Measurements from ENCODE around the gene BMS1. TPM values are rescaled to one million over a fixed set of nuclear protein-coding genes. Genes with fewer than 3 reads are reported as not detected.
"Not testable (repeated sequence)": the region's sequence is repeated elsewhere in the genome, so short reads cannot be mapped to it uniquely, and the experiment has no call there.

The BMS1 gene
- polyA plus RNA-seq, 1 donor = 14.8 TPM

DNA sequence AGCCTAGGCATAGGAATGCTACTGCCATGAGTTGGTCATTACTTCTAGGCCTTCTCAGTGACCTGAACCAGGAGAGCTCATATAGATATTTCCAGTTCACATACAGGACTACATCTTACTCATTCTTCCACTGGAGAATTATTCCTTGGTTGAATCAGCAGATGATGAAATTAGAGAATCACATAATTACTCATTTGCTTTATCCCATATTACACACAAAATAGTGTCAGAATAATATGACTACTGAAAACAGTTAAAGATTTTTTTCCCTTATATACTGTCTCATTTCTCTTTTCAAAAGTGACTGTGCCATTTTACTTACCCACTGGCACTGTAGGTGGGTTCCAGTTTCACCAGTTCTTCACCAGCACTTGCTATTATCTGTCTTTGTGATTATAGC is 18.5 kb downstream of the BMS1 start:
- DNase-seq = no peak

DNA sequence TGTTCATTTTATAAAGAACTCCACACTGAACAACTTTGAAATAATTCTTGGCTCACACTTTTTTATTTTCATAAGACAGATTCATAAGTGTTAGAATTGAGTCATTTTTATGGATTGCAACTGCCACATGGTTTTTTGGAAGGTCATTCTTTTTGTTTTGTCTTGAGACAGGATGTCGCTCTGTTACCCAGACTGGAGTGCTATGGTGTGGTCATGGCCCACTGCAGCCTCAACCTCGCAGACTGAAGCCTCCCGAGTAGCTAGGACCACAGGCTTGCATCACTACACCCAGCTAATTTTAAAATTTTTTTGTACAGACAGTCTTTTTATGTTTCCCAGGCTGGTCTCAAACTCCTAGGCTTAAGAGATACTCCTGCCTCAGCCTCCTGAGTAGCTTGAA is 20.3 kb downstream of the BMS1 start:
- DNase-seq = no peak

DNA sequence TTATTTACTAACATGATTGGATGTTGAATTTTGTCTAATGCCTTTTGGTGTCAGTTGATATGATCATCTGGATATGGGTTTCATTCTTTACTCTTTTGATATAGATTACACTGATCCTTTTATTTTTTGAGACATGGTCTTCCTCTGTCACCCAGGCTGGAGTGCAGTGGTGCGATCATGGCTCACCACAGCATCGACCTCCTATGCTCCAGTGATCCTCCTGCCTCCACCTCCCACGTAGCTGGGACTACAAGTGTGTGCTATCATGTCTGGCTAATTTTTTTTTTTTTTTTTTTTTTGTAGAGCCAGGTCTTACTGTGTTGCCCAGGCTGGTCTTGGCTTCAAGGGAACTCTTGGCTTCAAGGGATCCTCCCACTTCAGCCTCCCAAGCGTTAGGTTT is 27.1 kb downstream of the BMS1 start:
- no peak for DNase-seq

DNA sequence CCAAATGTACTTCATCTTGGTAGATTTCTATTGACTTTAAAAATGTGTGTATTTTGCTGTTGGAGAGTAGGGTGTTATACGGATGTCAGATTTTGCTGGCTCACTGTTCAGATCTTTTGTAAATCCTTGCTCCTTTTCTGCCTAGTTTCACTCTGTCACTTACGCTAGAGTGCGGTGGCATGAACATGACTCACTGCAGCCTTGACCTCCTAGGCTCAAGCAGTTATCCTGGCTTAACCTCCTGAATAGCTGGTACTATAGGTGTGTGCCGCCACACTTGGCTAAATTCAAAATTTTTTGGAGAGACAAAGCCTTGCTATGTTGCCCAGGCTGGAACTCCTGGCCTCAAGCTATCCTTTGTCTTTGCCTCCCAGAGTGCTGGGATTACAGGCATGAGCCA is 29.4 kb downstream of the BMS1 start:
- no peak for DNase-seq

DNA sequence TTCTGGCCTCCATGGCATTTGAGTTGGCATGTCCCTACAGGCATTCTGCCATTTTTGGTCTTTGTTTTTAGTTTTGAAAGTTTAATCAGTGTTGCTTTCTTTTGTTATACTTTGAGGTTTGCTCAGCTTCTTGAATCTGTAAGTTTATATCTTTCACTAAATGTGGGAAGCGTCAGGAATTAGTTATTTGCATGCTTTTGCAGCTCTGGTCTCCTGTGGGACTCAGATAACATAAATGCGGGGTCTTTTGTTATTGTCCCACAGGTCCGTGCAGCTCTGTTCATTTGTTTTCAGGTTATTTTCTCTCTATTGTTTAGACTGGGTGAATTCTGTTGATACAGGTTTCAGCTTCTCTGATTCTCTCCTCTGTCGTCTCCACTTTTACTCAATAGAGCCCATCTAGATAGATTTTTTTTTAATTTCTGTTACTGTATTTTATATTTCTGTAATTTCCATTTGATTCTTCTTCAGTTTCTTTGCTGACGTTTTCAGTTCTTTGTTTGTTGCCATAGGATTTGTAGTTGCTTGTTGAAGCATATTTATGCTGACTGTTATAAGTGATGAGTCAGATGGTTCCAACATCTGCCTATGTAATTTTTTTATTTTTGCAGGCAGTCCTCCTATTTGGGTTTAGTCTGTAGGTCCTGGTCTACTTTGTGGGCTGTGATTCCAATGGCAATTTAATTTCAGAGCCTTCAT is 31.5 kb downstream of the BMS1 start:
- not testable (repeated sequence) for DNase-seq

DNA sequence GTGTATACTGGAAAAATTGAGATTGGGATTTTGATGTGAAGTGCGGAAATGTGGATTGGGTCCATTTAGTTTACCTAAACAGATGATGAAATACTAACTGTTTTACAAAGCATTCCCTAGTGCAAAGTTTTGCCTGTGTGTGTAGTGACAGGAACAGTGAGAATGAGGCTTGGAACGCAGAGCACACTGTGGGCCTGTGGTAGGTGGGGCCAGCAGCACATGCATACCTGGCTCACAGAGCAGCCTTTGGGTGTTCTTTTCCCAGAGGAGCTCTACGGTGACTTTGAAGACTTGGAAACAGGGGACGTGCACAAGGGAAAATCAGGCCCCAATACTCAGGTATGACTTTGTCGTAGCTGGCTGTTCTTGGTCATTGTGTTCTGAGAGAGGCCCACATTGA is 33.7 kb downstream of the BMS1 start:
- DNase-seq = not testable (repeated sequence)

DNA sequence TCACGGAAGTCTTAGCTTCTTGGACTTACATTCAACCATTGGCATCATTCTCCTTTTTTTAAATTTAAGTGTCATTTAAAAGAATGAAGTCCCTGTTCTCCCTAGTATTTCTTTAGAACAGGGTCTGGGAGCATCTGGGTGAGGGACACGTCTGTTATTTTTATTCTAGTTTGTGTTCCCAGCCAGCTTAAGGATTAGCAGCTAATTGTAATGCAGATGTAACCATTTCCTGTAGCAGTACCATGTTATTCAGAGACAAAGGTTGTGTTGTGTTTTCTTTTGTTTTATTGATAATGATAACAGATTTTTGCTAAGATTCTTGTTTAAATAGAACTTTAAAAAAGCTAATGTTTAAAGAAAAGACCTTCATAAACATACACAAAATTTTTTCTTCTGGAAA is 34.3 kb downstream of the BMS1 start:
- no peak for DNase-seq

DNA sequence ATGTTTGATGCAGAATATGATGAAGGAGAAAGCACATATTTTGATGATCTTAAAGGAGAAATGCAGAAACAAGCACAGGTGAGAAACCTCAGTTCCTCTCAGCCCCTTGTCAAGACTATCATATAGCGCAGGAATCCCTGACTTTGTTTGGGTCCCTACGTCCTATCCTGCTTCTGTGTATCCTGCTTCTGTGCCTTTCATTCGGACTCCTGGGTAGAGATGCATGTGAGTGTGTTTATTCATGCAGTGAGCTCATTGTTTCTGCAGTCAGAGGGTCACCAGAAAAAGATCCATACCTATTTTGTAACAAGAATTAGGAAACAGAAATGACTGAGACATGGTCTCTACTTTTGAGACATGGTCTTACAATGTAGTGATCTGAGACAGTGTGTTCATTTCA is 34.8 kb downstream of the BMS1 start:
- DNase-seq = not testable (repeated sequence)

DNA sequence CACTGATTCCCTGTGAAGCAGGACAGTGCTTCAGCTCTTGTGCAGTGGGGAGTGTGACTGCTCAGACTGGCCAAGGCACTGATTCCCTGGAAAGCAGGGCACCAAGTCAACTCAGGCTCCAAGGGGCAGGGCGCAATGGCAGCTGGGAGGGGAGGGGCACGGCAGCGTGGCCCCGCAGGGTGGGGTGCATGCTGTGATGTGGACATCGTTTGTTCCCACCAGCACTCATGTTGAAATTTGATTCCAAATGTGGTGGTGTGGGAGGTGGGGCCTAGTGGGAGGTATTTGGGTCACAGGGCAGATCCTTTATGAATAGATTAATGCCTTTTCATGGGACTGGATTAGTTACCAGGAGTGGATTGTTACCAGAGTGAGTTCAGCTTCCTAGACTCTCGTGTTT is 44.2 kb downstream of the BMS1 start:
- not testable (repeated sequence) for DNase-seq

DNA sequence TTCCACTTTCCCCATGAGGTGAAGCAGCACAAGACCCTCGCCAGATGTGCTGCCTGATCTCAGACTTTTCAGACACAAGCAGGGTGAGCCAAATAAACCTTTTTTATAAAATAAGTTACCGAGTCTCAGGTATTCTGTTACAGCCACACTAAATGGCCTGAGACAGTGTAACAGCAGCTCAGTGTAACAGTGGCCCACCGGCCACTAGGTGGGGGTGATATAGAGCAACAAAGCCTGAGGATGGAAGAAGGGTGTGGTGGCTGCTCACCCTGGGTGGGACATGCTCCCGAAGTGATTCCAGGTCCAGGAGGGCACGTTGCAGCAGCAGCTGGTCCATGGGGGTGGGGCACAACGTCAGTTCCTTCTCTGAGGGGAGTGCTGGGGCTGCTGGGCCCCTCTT is 44.6 kb downstream of the BMS1 start:
- DNase-seq = no peak

DNA sequence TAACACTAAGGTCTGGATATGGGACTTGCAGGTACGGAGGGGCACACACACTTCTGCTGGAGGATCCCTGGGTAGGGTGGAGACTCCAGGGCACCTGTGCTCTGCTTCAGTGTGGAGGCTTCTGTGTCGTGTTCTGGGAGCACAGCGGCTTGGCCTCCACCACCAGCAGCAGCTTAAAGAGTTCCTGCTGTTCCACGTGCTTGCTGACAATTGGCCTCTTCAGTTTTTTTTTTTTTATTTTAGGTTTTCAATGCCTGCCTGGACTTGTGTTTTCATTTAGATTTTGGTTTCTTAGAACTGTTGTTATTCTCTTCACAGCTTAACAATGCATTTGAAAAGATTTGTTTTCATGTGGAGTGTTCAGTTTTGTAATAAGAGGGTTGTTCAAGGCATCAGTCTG is 45.8 kb downstream of the BMS1 start:
- DNase-seq = not testable (repeated sequence)

DNA sequence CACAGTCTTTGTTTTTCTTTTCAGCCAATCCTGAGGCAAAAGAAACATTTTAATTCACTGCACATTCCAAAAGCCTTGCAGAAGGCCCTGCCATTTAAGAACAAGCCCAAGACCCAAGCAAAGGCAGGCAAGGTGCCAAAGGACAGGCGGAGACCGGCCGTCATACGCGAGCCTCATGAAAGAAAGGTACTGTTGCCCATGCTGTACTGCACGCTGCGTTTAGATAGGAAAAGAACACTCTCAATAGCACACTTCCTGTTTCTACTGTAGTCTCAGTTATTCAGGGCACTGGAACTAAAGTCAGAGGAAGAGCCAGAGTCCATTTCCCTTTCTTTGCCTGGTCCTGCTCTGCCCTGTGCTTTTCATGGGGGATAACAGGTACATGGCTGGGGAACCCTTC is 47.6 kb downstream of the BMS1 start:
- no peak for DNase-seq

DNA sequence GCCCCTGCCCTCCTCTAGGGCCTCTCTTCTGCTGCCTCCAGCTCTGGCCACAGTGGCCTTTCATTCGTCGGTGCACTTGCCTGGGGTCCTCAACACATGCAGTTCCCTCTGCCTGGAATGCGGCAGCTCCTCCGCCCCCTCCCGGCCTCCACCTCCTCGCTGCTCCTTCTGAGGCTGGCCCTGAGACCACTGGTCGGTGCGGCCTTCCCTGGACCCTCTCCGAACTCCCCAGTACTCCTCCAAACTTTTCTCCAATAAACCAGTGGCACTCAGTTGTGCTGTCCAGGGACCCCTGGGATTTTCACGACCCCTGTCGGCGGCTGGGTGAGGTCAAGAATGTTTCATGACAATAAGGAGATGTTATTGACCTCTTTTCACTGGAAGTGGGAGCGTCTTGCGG is 53.5 kb downstream of the BMS1 start:
- no peak for DNase-seq

DNA sequence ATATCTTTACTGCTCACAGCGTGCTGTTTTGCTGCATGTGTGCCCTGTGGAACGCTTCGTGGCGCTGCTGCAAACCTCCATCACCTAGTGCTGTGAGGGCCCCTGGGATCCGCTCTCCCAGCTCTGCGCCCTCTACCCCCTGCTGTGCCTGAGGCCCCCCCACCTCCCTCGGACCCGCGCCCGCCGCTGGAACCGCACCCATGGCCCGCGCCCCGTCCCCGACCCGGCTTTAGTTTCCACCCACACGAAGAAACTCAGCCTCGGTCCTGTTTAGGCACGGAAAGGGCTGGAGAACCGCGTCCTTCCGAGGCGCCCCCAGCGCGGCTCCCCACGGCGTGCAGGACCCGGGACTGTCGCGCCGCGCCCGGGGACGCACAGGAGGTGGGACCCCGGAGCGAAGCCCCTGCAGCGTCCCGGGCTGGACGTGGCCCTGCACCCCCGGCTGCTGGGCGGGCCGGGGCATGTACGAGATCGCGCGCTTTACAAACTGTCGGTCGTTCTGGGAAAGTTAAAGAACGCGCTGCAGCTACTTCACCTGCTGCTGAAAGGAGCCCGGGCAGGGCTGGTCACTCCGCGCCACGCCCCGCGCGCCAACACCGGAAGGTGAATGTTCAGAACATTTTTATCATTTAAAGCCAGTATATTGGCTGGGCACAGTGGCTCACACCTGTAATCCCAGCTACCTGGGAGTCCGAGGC is 54.3 kb downstream of the BMS1 start:
- DNase-seq = no peak

DNA sequence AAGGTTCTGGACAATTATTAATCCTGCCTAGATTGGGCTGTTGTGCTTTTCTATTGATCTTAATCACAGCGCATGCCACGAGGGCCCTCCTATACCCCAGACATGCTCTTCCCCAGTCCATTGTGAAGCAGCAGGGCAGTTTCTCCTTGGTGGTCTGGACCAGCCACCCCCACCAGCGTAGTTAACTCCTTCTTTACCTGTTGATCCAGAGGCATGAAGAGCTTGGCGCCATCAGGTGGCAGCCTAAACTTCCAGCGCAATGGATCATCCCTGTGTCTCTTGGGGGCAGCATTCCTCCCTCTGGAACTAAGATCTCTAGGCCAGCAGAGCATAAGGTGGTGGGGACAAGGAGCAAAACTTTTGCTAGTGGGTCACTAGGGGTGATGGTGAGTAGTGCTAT is 62.2 kb downstream of the BMS1 start:
- DNase-seq = not testable (repeated sequence)

DNA sequence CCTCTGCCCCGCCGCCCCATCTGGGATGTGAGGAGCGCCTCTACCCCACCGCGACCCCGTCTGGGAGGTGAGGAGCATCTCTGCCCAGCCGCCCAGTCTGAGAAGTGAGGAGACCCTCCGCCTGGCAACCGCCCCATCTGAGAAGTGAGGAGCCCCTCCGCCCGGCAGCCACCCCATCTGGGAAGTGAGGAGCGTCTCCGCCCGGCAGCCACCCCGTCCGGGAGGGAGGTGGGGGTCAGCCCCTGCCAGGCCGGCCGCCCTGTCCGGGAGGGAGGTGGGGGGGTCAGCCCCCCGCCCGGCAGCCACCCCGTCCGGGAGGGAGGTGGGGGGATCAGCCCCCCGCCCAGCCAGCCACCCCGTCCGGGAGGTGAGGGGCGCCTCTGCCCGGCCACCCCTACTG is 64.7 kb downstream of the BMS1 start:
- not testable (repeated sequence) for DNase-seq

DNA sequence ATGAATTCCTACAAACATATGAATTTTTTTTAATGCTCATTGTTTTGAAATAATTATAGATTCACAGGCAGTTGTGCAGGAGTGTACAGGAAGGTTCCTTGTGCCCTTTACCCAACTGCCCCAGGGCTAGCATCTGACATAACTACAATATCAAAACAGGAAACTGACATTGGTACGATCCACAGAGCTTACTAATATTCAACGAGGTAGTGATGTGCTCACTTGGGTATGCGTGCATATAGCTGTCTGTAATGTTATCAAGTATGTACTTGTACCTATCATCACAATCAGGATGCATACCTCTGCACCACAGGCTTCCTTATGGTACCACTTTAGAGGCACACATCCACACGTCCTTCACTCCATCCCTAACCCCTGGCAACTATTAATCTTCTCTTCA is 68.3 kb downstream of the BMS1 start:
- no peak for DNase-seq

DNA sequence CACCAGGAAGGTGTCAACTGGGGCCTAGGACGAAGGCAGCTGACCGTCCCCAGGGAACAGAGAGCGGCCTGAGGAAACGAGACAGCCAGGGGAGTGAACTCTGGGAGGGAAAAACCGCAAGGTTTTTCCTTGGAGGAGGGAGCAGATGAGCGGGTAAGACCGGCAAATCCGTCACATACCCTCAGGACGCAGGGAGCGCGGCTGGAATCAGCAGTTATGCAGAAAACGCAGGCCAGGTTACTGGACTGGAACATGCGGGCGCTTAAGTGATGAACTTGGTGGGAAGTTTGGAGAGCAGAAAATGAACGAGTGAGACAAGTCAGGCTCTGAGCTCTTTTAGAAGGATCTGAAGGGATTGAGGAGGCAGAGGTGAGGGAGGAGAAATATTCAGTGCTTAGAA is 76.7 kb downstream of the BMS1 start:
- DNase-seq = no peak

DNA sequence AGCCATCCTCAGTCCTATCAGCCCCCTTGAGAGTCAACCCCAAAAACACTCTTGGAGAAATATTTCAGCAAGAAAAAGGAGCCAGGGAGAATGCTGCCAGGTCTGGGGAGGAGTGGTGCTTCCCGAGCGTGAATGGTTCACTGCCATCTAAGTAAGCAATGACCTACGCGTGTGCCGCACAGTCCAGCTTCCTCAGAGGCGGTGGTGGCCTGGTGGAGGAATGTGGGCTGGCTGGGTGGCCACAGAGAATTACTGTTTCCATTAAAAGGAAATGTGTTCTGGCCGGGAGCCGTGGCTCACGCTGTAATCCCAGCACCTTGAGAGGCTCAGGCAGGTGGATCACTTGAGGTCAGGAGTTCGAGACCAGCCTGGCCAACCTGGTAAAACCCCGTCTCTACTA is 77.4 kb downstream of the BMS1 start:
- not testable (repeated sequence) for DNase-seq

DNA sequence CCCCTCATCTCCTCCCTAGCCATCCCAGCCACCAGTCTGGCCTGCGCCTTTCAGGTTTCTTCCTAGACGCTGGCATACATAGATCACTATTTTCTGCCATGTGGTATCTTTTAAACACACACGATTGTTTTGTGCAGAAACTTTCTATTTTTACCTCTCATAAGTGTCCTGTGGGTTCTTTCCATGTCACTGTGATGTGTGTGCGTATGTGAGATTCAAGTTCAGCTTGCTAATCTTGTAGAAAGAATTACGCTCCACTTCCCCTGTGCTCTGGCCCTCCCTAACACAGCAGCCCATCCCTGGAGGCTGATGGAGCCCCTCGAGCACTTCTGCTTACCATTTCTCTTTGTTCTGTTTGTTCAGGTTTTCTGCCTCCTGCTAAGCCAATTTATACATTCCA is 80.2 kb downstream of the BMS1 start:
- not testable (repeated sequence) for DNase-seq

DNA sequence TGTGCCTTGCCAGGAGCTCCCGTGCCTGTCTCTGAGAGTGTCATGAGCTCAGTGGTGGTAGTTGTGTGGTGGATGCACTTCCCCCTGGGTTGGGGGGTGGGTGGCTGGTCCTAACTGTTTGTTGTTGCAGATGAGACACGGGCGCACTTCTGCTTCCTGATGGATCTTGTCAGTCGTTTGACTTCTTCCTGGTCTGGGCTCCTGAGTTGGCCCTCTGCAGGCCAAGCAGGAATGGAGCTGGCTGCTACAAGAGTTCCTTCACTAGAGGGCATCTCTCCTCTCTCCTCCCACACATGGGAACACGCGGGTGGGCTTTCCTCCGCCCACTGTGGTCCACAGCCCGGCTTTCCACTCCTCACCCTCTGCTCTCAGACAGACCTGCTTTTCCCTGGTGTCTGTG is 82.0 kb downstream of the BMS1 start:
- DNase-seq = no peak

DNA sequence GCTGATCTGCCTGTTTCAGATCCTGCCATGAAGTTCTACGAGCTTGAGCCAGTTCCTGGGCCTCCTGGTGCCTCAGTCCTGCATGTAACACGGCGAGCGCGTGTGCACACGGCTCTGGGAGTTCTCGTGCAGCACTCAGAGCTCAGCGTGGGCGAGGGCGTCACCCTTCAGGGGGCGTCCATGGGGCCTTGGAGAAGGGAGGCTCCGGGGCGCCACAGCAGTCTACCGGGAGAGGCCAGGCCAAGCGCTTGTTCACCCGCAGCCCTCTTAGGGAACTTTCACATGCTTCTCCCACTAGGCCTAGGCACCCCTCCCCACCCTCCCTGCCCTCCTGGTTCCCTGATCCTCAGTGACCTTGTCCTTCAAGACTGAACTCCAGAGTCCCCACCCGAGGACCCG is 83.1 kb downstream of the BMS1 start:
- no peak for DNase-seq

DNA sequence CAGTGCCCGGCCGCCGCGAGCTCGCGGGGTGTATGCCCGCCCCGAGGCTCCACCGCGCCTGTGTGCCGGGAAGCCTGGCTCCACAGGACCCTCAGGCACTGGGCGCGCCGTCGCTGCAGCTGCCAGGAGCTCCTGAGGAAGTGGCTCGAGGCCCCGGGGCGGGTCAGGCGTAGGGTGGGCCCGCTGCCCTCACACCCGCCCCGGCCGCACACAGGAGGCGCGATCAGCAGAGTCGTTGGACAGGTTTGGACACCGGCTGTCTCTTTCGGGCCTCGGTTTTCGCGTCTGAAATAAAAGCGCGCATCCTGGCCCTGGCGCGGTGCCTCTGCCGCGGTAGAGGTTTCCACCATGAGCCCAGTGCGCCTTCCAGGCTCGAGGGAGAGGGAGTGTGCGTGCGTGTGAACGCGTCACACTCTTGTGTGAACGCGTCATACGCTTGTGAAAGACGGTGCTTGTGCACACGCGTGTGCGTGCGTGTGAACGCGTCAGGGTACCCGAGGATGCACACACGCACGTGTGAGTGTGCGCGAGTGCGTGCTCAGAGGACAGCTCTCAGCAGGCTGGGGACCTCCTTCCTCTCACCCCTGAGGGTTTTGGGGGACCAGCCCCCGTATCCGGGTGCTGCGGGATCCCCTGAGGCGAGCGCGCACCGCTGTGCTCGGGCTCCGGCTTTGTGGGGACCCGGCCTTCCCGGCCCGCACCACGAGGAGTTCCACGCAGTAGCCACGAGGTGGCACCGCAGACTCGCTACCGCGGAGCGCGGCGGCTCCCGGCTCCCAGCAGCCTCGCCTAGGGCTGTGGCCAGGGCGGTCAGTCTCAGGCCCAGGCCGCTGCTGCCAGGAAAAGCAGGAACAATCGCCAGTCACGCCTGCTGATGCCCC is 83.8 kb downstream of the BMS1 start:
- peak; percentile 75 for DNase-seq

DNA sequence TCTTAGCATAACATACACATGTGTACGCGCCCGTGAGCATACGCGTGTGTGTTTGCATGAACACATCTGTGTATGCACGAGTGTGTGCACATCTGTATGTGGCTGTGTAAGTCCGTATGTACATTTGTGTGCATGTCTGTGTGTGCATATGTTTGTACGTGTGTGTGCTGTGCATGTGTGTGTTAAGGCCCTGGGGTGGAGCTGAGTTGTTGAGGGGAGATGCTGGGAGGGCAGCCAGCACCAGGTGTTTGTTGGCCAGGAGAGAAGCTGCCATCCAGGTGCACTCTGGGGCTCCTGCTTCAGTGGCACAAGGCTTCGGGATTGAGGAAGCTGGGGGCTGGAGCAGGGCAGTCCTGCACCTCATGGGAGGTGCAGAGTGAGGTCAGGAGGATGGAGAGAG is 85.0 kb downstream of the BMS1 start:
- no peak for DNase-seq
